Measurements from ENCODE around the gene KCNJ1. TPM values are rescaled to one million over a fixed set of nuclear protein-coding genes. Genes with fewer than 3 reads are reported as not detected.

KCNJ1 gene
- total RNA-seq, 5 donors from 2014 or later (not counting 1 experiment from before 2014, with no cell fraction given): not detected

DNA sequence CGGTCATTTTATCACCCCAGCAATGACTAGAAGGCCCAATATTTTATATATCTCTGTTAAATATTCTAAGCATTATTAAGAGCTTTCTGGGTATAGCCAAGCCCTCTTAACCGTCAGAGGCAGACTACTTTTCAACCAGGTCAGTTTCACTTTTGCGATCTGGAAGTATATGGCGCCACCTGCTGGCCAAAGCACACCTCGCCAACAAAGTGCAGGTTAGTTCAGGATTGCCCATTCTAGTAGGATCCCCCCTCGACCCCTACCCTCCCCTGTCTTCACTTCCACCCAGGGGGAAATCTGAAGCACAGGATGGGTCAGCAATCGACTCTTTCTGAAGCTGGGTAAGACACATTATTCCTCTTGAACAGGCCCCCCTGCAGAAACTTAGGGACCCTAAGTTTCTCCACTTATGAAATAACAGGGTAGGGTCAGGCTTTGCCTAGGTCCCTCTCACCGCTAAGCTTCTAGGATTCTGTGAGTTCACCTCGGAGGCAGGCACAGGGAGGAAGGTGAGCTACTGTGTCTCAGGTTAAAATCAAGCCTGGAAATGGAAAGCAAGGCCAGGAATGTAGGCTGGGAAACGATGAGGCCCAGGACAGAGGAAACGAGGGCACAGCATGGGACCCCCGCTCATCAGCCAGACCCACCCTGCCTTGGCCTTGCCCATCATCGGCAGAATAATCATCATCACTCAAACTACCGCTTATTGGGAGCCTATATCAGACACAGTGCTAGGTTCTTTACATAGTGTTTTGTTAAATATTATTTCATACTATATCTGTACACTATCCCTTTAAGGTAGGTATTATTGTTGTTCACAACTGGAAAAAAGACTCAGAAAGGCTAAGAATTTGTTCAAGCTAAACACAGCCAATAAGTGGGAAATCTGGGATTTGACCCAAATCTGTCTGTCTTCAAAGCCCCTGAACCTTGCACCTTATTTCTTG is 35.6 kb downstream of the KCNJ1 start:
- Mint-ChIP-seq H3K9me3 (no peaks in the 10 kb centered on the region), H3K27ac (peak overlapping the region; percentile 91 to 92), H3K4me3 (peak overlapping the region; percentile 57 to 76 (median 67)), H3K36me3 (no peaks in the 10 kb centered on the region), H3K4me1 (peaks cover 23 to 34% (median 25%) of the 10 kb centered on the region in 3 donors), H3K27me3 (no peaks in the 10 kb centered on the region)
- Histone ChIP-seq H3K4me1 (ENCODE audit: control insufficient read depth in 1 of 2, extremely low read depth in 1 of 2, insufficient read depth in 2 of 2, low read length in 2 of 2) (peaks cover 6 to 18% of the 10 kb centered on the region in 2 experiments), H3K27ac (ENCODE audit: low read length) (peak overlapping the region; percentile 93), H3K27me3 (replicated peaks in 1 of 2; ENCODE audit: control insufficient read depth in 2 of 2, extremely low read depth in 1 of 2, insufficient read depth in 2 of 2, low read length in 1 of 2) (no peaks in the 10 kb centered on the region), H3K36me3 (ENCODE audit: control insufficient read depth in 2 of 2, extremely low read depth in 1 of 2, insufficient read depth in 1 of 2, low read length in 1 of 2) (peaks cover 0 to 6% of the 10 kb centered on the region in 2 donors), H3K4me3 (ENCODE audit: control insufficient read depth in 1 of 2, extremely low read depth in 1 of 2, low read length in 1 of 2) (peak overlapping the region in 1 of 2 donors; percentile 33), H3K9me3 (no peaks in the 10 kb centered on the region)
- DNase-seq: peak; percentile 61 to 94 (median 82)
- ChIA-PET CTCF (interaction anchor here (0.5 to 3.6 kb wide), 57 partner anchors 9 to 809 kb away, joined by 3 to 53 read pairs (median 4); partner anchors contain the start of gene KCNJ1 (in 1 of the 2)), POLR2A (interaction anchor here in 1 of 2 donors (0.6 to 1.6 kb wide), 3 partner anchors 410 to 529 kb away, joined by 3 to 8 read pairs (median 3); no protein-coding TSS in a partner anchor)
- 29% methylated on average over 8 of the region's 14 CpGs for WGBS (ENCODE audit: insufficient coverage)
- peak; percentile 72 to 86 (median 86) for ATAC-seq (replicated peaks in 1 of 4)

DNA sequence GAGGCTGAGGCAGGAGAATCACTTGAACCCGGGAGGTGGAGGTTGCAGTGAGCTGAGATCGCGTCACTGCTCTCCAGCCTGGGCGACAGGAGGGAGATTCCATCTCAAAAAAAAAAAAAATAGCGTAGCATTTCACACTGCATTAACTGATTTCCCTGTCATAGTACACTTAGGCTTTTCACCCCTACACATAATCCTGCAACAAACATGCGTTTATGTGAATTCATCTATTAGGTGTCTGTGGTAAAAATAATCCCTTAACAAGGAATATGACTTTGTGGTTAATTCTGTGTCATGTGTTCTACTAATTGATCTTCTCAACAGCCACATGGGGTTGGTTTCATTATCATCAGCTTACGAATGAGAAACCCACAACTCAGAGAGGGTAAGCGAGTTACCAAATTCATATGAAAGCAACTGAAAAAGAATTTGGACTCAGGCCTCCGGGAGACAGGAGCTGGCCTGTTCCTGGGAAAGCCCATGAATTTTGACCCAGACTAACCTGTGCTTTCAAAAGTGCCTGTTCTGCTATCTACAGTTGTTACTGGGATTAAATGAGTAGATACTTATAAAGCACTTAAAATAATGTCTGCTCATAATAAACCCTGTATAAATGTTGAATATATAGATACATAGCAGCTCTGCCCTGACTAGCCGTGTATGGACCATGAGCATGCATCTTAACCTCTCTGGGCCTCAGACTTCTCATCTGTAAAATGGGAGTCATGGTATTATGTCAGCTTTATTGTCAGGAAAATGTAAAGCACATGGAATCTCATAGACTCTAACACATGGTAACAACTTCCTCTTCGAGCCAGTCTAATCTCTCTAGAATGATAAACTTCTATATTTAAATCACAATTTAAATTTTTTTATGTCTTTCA is 36.6 kb downstream of the KCNJ1 start:
- H3K9me3 Mint-ChIP-seq: no peaks in the 10 kb centered on the region
- Histone ChIP-seq H3K9me3 (no peaks in the 10 kb centered on the region), H3K4me3 (ENCODE audit: control insufficient read depth in 1 of 2, extremely low read depth in 1 of 2, low read length in 1 of 2) (peak overlapping the region; percentile 33 to 42), H3K36me3 (ENCODE audit: control insufficient read depth in 2 of 2, extremely low read depth in 1 of 2, insufficient read depth in 1 of 2, low read length in 1 of 2) (peaks cover 0 to 6% of the 10 kb centered on the region in 2 donors), H3K27me3 (replicated peaks in 1 of 2; ENCODE audit: control insufficient read depth in 2 of 2, extremely low read depth in 1 of 2, insufficient read depth in 2 of 2, low read length in 1 of 2) (no peaks in the 10 kb centered on the region), H3K4me1 (ENCODE audit: control insufficient read depth in 1 of 2, extremely low read depth in 1 of 2, insufficient read depth in 2 of 2, low read length in 2 of 2) (peaks cover 6 to 18% of the 10 kb centered on the region in 2 experiments), H3K27ac (ENCODE audit: low read length) (peak overlapping the region; percentile 93)
- CTCF ChIA-PET: interaction anchor here (0.5 to 3.6 kb wide), 57 partner anchors 8 to 808 kb away, joined by 3 to 53 read pairs (median 4); partner anchors contain the start of gene KCNJ1 (in 1 of the 2)
- 0% methylated on average over 3 of the region's 11 CpGs for WGBS (ENCODE audit: insufficient coverage)
- H3K36me3 Mint-ChIP-seq: no peaks in the 10 kb centered on the region
- H3K4me3 Mint-ChIP-seq: peak overlapping the region; percentile 57 to 76 (median 67)
- H3K27ac Mint-ChIP-seq: peak overlapping the region; percentile 91 to 92
- DNase-seq (peak in 9 of 35 experiments; percentile 12 to 74 (median 22)), ATAC-seq (replicated peaks in 1 of 4) (peak; percentile 44 to 84 (median 48))
- POLR2A ChIA-PET: interaction anchor here in 1 of 2 donors (0.6 to 1.6 kb wide), 4 partner anchors 11 to 528 kb away, joined by 3 to 8 read pairs (median 4); no protein-coding TSS in a partner anchor
- peaks cover 20 to 30% (median 23%) of the 10 kb centered on the region in 3 donors for H3K4me1 Mint-ChIP-seq
- no peaks in the 10 kb centered on the region for H3K27me3 Mint-ChIP-seq

DNA sequence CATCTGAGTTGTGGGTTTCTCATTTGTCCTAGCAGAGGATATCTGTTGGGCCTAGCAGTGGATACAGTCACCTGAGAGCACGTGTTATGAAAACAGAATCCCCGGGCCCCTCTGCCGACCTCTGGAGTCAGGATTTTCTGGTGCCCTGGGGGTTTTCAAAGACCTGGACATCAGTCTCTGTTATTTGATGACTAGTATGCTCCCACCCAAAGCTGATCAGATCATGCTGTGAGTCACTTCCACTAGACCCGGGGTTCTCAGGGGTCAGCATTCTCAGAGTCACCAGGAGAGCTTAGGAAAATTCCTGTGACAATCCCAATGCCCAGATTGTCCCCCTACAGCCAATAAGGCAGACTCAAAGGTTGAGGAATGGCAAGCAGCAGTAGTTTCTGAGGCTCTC is 38.7 kb downstream of the KCNJ1 start:
- no peak overlapping the region for H3K27ac ChIP-seq (ENCODE audit: low read length)
- 91% methylated on average over 4 of the region's 4 CpGs for WGBS (ENCODE audit: insufficient coverage)

DNA sequence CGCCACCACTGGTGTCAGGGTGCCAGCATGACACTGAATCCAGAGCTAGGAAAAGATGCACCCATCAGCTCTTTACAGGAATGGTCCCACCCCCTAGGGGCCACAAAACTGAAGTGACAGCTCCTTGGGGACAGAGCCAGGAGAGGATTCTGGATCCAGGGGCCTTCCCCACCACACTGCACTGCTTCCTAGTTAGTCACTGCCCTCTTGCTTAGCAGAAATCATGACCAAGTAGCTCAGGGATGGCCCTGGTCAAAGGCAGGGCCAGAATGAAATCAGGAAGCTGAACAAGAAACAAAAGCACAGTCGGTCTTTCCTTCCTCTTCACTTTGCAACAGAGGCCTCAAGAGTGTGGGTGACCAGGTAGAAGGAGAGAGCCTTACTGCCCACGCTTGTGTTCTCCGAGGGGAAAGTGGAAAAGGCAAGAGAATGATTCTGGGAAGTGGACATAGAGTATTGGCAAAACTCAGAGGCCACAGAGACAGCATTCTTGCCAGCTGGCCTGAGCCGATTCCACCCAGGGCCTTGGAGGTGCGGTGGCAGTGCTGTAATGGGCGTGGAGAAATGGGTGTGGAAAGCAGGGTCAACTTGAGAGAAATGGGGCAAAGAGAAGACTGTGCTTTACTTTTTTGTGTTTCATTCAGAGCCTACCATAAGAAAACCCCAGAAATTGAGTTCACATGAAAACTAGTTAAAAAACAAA is 39.8 kb downstream of the KCNJ1 start:
- Mint-ChIP-seq H3K4me3 (no peak overlapping the region), H3K9me3 (no peaks in the 10 kb centered on the region), H3K4me1 (peaks cover 23 to 33% (median 26%) of the 10 kb centered on the region in 3 donors), H3K27ac (peak overlapping the region; percentile 40 to 43), H3K36me3 (peaks cover 9% of the 10 kb centered on the region), H3K27me3 (no peaks in the 10 kb centered on the region)
- no peaks in the 10 kb centered on the region for H3K9me3 ChIP-seq
- WGBS (ENCODE audit: insufficient coverage): 100% methylated on average over 3 of the region's 7 CpGs
- ChIA-PET POLR2A (interaction anchor here in 1 of 2 donors (0.6 kb wide), 1 partner anchor 369 kb away, joined by 3 read pairs; no protein-coding TSS in a partner anchor), CTCF (interaction anchor here (0.6 to 1.8 kb wide), 7 partner anchors 15 to 788 kb away, joined by 3 to 5 read pairs (median 4); no protein-coding TSS in a partner anchor)
- H3K27me3 ChIP-seq (replicated peaks in 1 of 2; ENCODE audit: control insufficient read depth in 2 of 2, extremely low read depth in 1 of 2, insufficient read depth in 2 of 2, low read length in 1 of 2): no peaks in the 10 kb centered on the region
- no peak for DNase-seq
- H3K36me3 ChIP-seq (ENCODE audit: control insufficient read depth in 2 of 2, extremely low read depth in 1 of 2, insufficient read depth in 1 of 2, low read length in 1 of 2): peaks cover 2 to 3% of the 10 kb centered on the region in 2 donors
- no peak for ATAC-seq (replicated peaks in 1 of 4)
- peaks cover 6 to 21% of the 10 kb centered on the region in 2 experiments for H3K4me1 ChIP-seq (ENCODE audit: control insufficient read depth in 1 of 2, extremely low read depth in 1 of 2, insufficient read depth in 2 of 2, low read length in 2 of 2)
- H3K4me3 ChIP-seq (ENCODE audit: control insufficient read depth in 1 of 2, extremely low read depth in 1 of 2, low read length in 1 of 2): no peak overlapping the region
- H3K27ac ChIP-seq (ENCODE audit: low read length): no peak overlapping the region

More for the DNA sequence above, 38.7 kb downstream of the KCNJ1 start:
- no peak for ATAC-seq (replicated peaks in 1 of 4)
- H3K4me1 ChIP-seq (ENCODE audit: control insufficient read depth in 1 of 2, extremely low read depth in 1 of 2, insufficient read depth in 2 of 2, low read length in 2 of 2): peaks cover 6 to 21% of the 10 kb centered on the region in 2 experiments
- Mint-ChIP-seq H3K4me3 (no peak overlapping the region), H3K36me3 (peaks cover 2% of the 10 kb centered on the region), H3K9me3 (no peaks in the 10 kb centered on the region), H3K27me3 (no peaks in the 10 kb centered on the region), H3K27ac (no peak overlapping the region), H3K4me1 (peaks cover 23 to 35% (median 23%) of the 10 kb centered on the region in 3 donors)
- no peaks in the 10 kb centered on the region for H3K27me3 ChIP-seq (replicated peaks in 1 of 2; ENCODE audit: control insufficient read depth in 2 of 2, extremely low read depth in 1 of 2, insufficient read depth in 2 of 2, low read length in 1 of 2)
- H3K9me3 ChIP-seq: no peaks in the 10 kb centered on the region
- ChIA-PET POLR2A (interaction anchor here in 1 of 2 donors (0.6 kb wide), 1 partner anchor 370 kb away, joined by 3 read pairs; no protein-coding TSS in a partner anchor), CTCF (interaction anchor here (1.2 to 1.8 kb wide), 3 partner anchors 656 to 789 kb away, joined by 3 to 5 read pairs (median 5); no protein-coding TSS in a partner anchor)
- no peak overlapping the region for H3K4me3 ChIP-seq (ENCODE audit: control insufficient read depth in 1 of 2, extremely low read depth in 1 of 2, low read length in 1 of 2)
- DNase-seq: no peak
- peaks cover 2 to 3% of the 10 kb centered on the region in 2 donors for H3K36me3 ChIP-seq (ENCODE audit: control insufficient read depth in 2 of 2, extremely low read depth in 1 of 2, insufficient read depth in 1 of 2, low read length in 1 of 2)

DNA sequence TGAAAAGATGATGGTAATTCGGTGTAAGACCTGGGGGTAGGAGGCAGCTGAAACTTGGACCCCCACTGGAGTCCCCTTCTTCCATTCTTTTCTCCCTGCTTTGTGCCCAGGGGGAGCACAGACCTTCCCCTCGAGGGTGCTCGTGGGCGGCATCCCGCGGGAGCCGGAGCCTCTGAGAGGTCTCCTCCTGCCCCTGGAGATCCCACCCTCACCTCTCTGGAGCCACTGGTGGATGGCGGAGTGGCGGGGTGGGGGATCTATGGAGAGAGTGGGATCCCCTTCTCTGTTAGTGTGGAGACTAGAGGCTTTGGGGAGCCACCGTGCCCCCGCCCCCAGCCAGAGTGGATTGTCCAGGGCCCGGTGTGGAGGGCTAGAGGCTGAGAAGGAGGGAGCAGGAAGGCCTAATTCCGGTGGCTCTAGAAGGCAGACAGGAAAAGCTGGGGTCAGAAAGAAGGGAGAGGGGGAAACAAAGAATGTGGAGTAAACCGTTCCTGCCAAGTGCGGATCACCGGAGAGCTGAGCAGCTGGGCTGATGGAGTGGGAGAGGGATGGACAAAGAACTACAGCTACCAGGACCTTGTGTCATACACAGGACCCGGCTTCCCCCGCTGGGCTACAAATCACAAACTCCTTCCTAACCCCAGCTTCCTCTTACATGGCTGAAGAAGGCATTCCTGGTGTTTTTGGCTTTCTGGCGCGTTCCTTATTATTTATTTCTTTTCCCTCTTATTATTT is 41.9 kb downstream of the KCNJ1 start:
- Mint-ChIP-seq H3K9me3 (no peaks in the 10 kb centered on the region), H3K4me3 (no peak overlapping the region), H3K27me3 (no peaks in the 10 kb centered on the region), H3K27ac (peak overlapping the region in 1 of 2 donors; percentile 66), H3K4me1 (peaks cover 10 to 16% (median 13%) of the 10 kb centered on the region in 3 donors), H3K36me3 (peaks cover 13% of the 10 kb centered on the region)
- Histone ChIP-seq H3K4me3 (ENCODE audit: control insufficient read depth in 1 of 2, extremely low read depth in 1 of 2, low read length in 1 of 2) (no peak overlapping the region), H3K27ac (ENCODE audit: low read length) (no peak overlapping the region), H3K36me3 (ENCODE audit: control insufficient read depth in 2 of 2, extremely low read depth in 1 of 2, insufficient read depth in 1 of 2, low read length in 1 of 2) (peaks cover 2 to 3% of the 10 kb centered on the region in 2 donors), H3K4me1 (ENCODE audit: control insufficient read depth in 1 of 2, extremely low read depth in 1 of 2, insufficient read depth in 2 of 2, low read length in 2 of 2) (peaks cover 0 to 9% of the 10 kb centered on the region in 2 experiments), H3K27me3 (replicated peaks in 1 of 2; ENCODE audit: control insufficient read depth in 2 of 2, extremely low read depth in 1 of 2, insufficient read depth in 2 of 2, low read length in 1 of 2) (no peaks in the 10 kb centered on the region), H3K9me3 (no peaks in the 10 kb centered on the region)
- WGBS (ENCODE audit: insufficient coverage): 95% methylated on average over 10 of the region's 20 CpGs
- DNase-seq (no peak), ATAC-seq (replicated peaks in 1 of 4) (no peak)
- CTCF ChIA-PET: interaction anchor here in 1 of 2 donors (1.1 kb wide), 1 partner anchor 33 kb away, joined by 3 read pairs; no protein-coding TSS in a partner anchor
- POLR2A ChIA-PET: no interaction called here
